GM23248 (cell line): Measurements from ENCODE around the gene SLCO1B3. TPM values are rescaled to one million over a fixed set of nuclear protein-coding genes. Genes with fewer than 3 reads are reported as not detected.
"Not testable (repeated sequence)": the region's sequence is repeated elsewhere in the genome, so short reads cannot be mapped to it uniquely, and the experiment has no call there.

Experiments
- DNase-seq: peaks from one replicate; pipeline ENCODE4 v3.0.0-alpha.2; 2015
- H2AFZ ChIP-seq: fragments of 200-600 bp; sonication (generic); 2 replicates; pipeline ENCODE4 v1.6.1; 2016; ENCODE audit warnings: antibody characterized with exemption
- H3F3A ChIP-seq: fragments of 200-600 bp; sonication (generic); 2 replicates; pipeline ENCODE4 v1.6.1; 2016; ENCODE audit warnings: mild to moderate bottlenecking, antibody characterized with exemption, mixed run types; ENCODE audit not compliant: insufficient read depth
- H3K27ac ChIP-seq: fragments of 200-600 bp; sonication (generic); 2 replicates; pipeline ENCODE4 v1.5.1; 2016; ENCODE audit warnings: mild to moderate bottlenecking
- H3K27me3 ChIP-seq: fragments of 200-600 bp; sonication (generic); replicated peaks from 2 replicates; pipeline ENCODE4 v1.6.1; 2016; ENCODE audit warnings: mild to moderate bottlenecking; ENCODE audit not compliant: insufficient read depth
- H3K36me3 ChIP-seq: fragments of 200-600 bp; sonication (generic); 2 replicates; pipeline ENCODE4 v1.6.1; 2016; ENCODE audit warnings: low read depth, mild to moderate bottlenecking
- H3K4me1 ChIP-seq: fragments of 200-600 bp; sonication (generic); 2 replicates; pipeline ENCODE4 v1.6.1; 2016; ENCODE audit warnings: mild to moderate bottlenecking; ENCODE audit not compliant: insufficient read depth
- H3K4me2 ChIP-seq: fragments of 200-600 bp; sonication (generic); one replicate; pipeline ENCODE4 v1.6.1; 2016; ENCODE audit warnings: mild to moderate bottlenecking; ENCODE audit not compliant: unreplicated experiment
- H3K4me3 ChIP-seq: fragments of 200-600 bp; sonication (generic); 2 replicates; pipeline ENCODE4 v1.5.1; 2016; ENCODE audit warnings: mild to moderate bottlenecking
- H3K79me2 ChIP-seq: fragments of 200-600 bp; sonication (generic); 2 replicates; pipeline ENCODE4 v1.6.1; 2016; ENCODE audit warnings: mild to moderate bottlenecking; ENCODE audit not compliant: insufficient read depth
- H3K9ac ChIP-seq: fragments of 200-600 bp; sonication (generic); 2 replicates; pipeline ENCODE4 v1.6.1; 2016; ENCODE audit warnings: mild to moderate bottlenecking
- H3K9me2 ChIP-seq: fragments of 200-600 bp; sonication (generic); 2 replicates; pipeline ENCODE4 v1.6.1; 2016; ENCODE audit warnings: mixed run types, mild to moderate bottlenecking, moderate library complexity; ENCODE audit not compliant: insufficient read depth
- H3K9me3 ChIP-seq: fragments of 200-600 bp; sonication (generic); one replicate; pipeline ENCODE4 v1.6.1; 2017; ENCODE audit warnings: low read depth
- H4K20me1 ChIP-seq: fragments of 200-600 bp; sonication (generic); 2 replicates; pipeline ENCODE4 v1.6.0; 2016; ENCODE audit not compliant: insufficient read depth
- EZH2 ChIP-seq: fragments of 200-600 bp; sonication (generic); IDR thresholded peaks from 2 replicates; pipeline ENCODE4 v1.6.1; 2018; ENCODE audit warnings: antibody characterized with exemption, mild to moderate bottlenecking; ENCODE audit not compliant: insufficient read depth, poor library complexity, severe bottlenecking
- EZH2phosphoT487 ChIP-seq: fragments of 200-600 bp; sonication (generic); IDR thresholded peaks from 2 replicates; pipeline ENCODE4 v1.6.1; 2018; ENCODE audit warnings: antibody characterized with exemption, moderate library complexity, mild to moderate bottlenecking, low read depth; ENCODE audit not compliant: insufficient read depth
- WGBS, 2 experiments: methylation state at CpG; one replicate each; pipeline ENCODE4 v1.1.6; 2015 to 2017; ENCODE audit warnings: low lambda C conversion rate in 2 of 2, low coverage in 1 of 2; ENCODE audit errors: missing lambda C conversion rate in 2 of 2; 5-methylcytosine and 5-hydroxymethylcytosine counted together
- in situ Hi-C: fragments of 300-500 bp; cut with MboI; formaldehyde crosslinking; loops from 2 replicates; pipeline ENCODE4 v1.15.0; 2020
- polyA plus RNA-seq: library from polyadenylated mRNA; unstranded; fragments of >200 nt; fragmentation: Nextera tagmentation; extraction: Ambion mirVana; gene quantifications from 2 replicates; pipeline ENCODE4 v1.2.1, GENCODE V29; 2016
- total RNA-seq: library from RNA; depleted of rRNA; stranded (reverse); fragments of >200 nt; shearing (Covaris generic); gene quantifications from 2 replicates; pipeline ENCODE4 v1.2.3, GENCODE V29; 2014; rRNA removed

Gene SLCO1B3
- total RNA-seq (not detected in 2 replicates), polyA plus RNA-seq (not detected in 2 replicates)

- H3F3A ChIP-seq = no peaks in the 10 kb centered on the region
- H3K27ac ChIP-seq = no peak within 1 kb of the TSS
- TF ChIP-seq EZH2 = no peak
- H3K9me3 ChIP-seq = no peaks in the 10 kb centered on the region
- no peak within 1 kb of the TSS for H3K4me2 ChIP-seq
- 56 to 58% methylated on average over 2 of the region's 2 CpGs for WGBS, 2 experiments
- no peaks in the 10 kb centered on the region for H3K4me1 ChIP-seq
- no peak within 1 kb of the TSS for H3K4me3 ChIP-seq
- H4K20me1 ChIP-seq = no peaks in the 10 kb centered on the region
- no peaks in the 10 kb centered on the region for H3K79me2 ChIP-seq
- H3K36me3 ChIP-seq = no peaks in the 10 kb centered on the region
- no peak within 1 kb of the TSS for H2AFZ ChIP-seq
- H3K27me3 ChIP-seq = no peaks in the 10 kb centered on the region
- no peaks in the 10 kb centered on the region for H3K9me2 ChIP-seq
- in situ Hi-C loops = no loop called here
- H3K9ac ChIP-seq = no peak within 1 kb of the TSS
- no peak for DNase-seq
These were observed at the start of gene SLCO1B3 for GRCh38 chr12:20810487-20810886. TSS of gene SLCO1B3 (plus strand) at chr12:20810705. CDS start at chr12:20815739, 5,034 bp downstream.

- no peaks in the 10 kb centered on the region for H3K27me3 ChIP-seq
- 52 to 57% methylated on average over 10 to 17 of the region's 20 CpGs for WGBS, 2 experiments
- H3K4me2 ChIP-seq = no peak overlapping the region
- no peaks in the 10 kb centered on the region for H3K4me1 ChIP-seq
- no peak overlapping the region for H2AFZ ChIP-seq
- H3K79me2 ChIP-seq = no peaks in the 10 kb centered on the region
- in situ Hi-C loops = no loop called here
- H3F3A ChIP-seq = no peaks in the 10 kb centered on the region
- H3K9me2 ChIP-seq = no peaks in the 10 kb centered on the region
- no peak overlapping the region for H3K27ac ChIP-seq
- DNase-seq = no peak
- peaks cover 5% of the 10 kb centered on the region for H3K9me3 ChIP-seq
- H3K36me3 ChIP-seq = no peaks in the 10 kb centered on the region
- H3K4me3 ChIP-seq = no peak overlapping the region
- H4K20me1 ChIP-seq = no peaks in the 10 kb centered on the region
- no peak overlapping the region for H3K9ac ChIP-seq
- TF ChIP-seq EZH2 = no peak
These were observed 33.1 kb upstream of the SLCO1B3 start for GRCh38 chr12:20777420-20777819.

GRCh38 chr12:20778969-20779368 lies 31.5 kb upstream of the SLCO1B3 start:
- H3K27me3 ChIP-seq = no peaks in the 10 kb centered on the region
- no peaks in the 10 kb centered on the region for H4K20me1 ChIP-seq
- no peak for TF ChIP-seq EZH2
- TF ChIP-seq EZH2phosphoT487 = no peak
- in situ Hi-C loops = no loop called here
- H3K36me3 ChIP-seq = no peaks in the 10 kb centered on the region
- no peaks in the 10 kb centered on the region for H3F3A ChIP-seq
- 2 to 7% methylated on average over 2 of the region's 2 CpGs for WGBS, 2 experiments
- no peak overlapping the region for H3K27ac ChIP-seq
- H3K4me1 ChIP-seq = no peaks in the 10 kb centered on the region
- DNase-seq = no peak
- H3K9ac ChIP-seq = no peak overlapping the region
- no peak overlapping the region for H3K4me2 ChIP-seq
- peaks cover 5% of the 10 kb centered on the region for H3K9me3 ChIP-seq
- H3K9me2 ChIP-seq = no peaks in the 10 kb centered on the region
- no peak overlapping the region for H3K4me3 ChIP-seq
- no peak overlapping the region for H2AFZ ChIP-seq
- H3K79me2 ChIP-seq = no peaks in the 10 kb centered on the region

- H3F3A ChIP-seq, H3K4me3 ChIP-seq, H3K9me3 ChIP-seq, H2AFZ ChIP-seq, H3K79me2 ChIP-seq, H3K4me2 ChIP-seq, in situ Hi-C loops, H3K27me3 ChIP-seq, H3K36me3 ChIP-seq, H3K27ac ChIP-seq, H3K9ac ChIP-seq, H3K4me1 ChIP-seq, DNase-seq, H3K9me2 ChIP-seq, H4K20me1 ChIP-seq: not testable (repeated sequence)
- WGBS, 2 experiments = 15 to 21% methylated on average over 3 of the region's 3 CpGs
These were observed 30.5 kb upstream of the SLCO1B3 start for GRCh38 chr12:20779971-20780370.

GRCh38 chr12:20783796-20784357 lies 26.6 kb upstream of the SLCO1B3 start:
- H3K9me3 ChIP-seq, in situ Hi-C loops, H3K9me2 ChIP-seq, H3K79me2 ChIP-seq, H3K9ac ChIP-seq, H3K27me3 ChIP-seq, H3K27ac ChIP-seq, H3K4me2 ChIP-seq, H3F3A ChIP-seq, H3K36me3 ChIP-seq, H3K4me1 ChIP-seq, H2AFZ ChIP-seq, DNase-seq, H3K4me3 ChIP-seq, H4K20me1 ChIP-seq: not testable (repeated sequence)
- WGBS, 2 experiments = 71 to 76% methylated on average over 12 to 13 of the region's 13 CpGs
